Urinary bladder (tissue), 4 donors: Measurements from ENCODE around the gene RIC1. TPM values are rescaled to one million over a fixed set of nuclear protein-coding genes. Genes with fewer than 3 reads are reported as not detected.

Experiments
- DNase-seq: peaks from one replicate; pipeline ENCODE4 v3.0.0-alpha.2; 2015; ENCODE audit errors: extremely low spot score
- H3K27ac ChIP-seq: one replicate; pipeline ENCODE4 v1.5.1; 2013; ENCODE audit warnings: low read depth, mild to moderate bottlenecking, moderate library complexity
- H3K36me3 ChIP-seq: one replicate; pipeline ENCODE4 v1.6.1; 2013; ENCODE audit warnings: mild to moderate bottlenecking, moderate library complexity; ENCODE audit not compliant: insufficient read depth
- H3K4me1 ChIP-seq: one replicate; pipeline ENCODE4 v1.6.1; 2013; ENCODE audit warnings: mild to moderate bottlenecking, moderate library complexity; ENCODE audit not compliant: insufficient read depth
- H3K4me3 ChIP-seq: one replicate; pipeline ENCODE4 v1.5.1; 2013; ENCODE audit warnings: low read depth, low read length
- WGBS: extraction: QIAGEN DNeasy Blood & Tissue Kit; methylation state at CpG from one replicate; pipeline ENCODE4 v1.1.7; 2013; 5-methylcytosine and 5-hydroxymethylcytosine counted together
- polyA plus RNA-seq: library from polyadenylated mRNA; stranded (reverse); fragments of 200-250 nt; gene quantifications from one replicate; pipeline ENCODE4 v1.2.3, GENCODE V29; 2013
- total RNA-seq: library from RNA; depleted of rRNA; stranded (reverse); fragments of >200 nt; gene quantifications from one replicate; pipeline ENCODE4 v1.2.3, GENCODE V29; 2014
- donor health status: healthy with polysubstance abuse.
- donor health status: healthy.

The RIC1 gene
- total and polyA plus RNA-seq, 2 donors: 12.9 to 55.5 TPM

DNA sequence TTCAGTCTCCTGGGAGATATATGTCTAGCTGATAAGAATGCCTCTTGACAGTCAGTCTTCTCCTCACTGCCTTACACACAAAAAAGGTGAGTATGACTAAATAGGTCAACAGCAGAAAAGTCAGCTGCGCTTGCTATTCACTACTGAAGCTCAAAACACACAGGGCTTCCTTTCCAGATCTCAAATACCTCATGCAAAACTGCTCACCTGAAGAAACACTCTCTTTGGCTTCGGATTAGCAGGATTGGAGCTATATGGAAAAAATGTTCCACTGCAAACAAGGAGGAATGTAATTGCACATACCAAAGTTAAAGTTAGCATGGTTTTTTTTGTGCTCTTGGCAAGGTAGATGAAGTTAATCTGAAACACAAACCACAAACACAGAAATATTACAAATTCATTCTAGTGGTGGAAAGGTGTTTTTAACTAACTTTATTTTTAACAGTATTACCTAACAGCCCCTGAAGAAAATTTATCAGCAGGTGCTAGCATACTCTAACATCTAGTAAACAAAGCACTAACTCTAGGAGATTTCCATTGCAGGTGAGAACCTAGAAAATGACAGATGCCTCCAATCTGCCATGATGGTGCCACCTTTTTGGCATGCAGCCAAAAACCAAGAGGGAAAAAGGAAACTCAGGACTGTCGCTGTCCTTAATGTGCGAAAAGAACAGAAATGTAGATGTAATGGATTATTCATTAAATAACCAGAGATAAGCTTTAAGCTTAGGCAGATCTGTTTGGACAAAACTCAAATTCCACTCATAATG is 172.2 kb downstream of the RIC1 start:
- Histone ChIP-seq H3K27ac (no peak overlapping the region), H3K4me3 (no peak overlapping the region), H3K36me3 (peaks cover 2% of the 10 kb centered on the region), H3K4me1 (no peaks in the 10 kb centered on the region)
- no peak for DNase-seq
- WGBS: 85% methylated on average over 4 of the region's 4 CpGs

DNA sequence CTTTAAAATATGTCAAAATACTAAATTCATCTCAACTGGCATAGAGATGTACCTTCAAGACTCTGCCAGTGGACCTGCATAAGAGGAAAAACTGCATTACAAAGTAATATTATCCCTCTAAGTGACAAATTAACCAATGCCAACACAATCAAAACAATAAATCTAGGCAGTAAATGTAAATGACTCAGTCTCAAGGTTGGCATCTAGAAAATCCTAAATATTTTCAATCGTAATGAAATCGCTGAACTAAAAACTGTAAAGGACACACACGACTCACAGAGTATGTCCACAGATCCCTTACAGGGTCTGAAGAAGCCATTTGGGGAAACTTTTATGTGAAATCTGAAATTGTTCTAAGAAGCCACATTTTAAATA is 172.8 kb downstream of the RIC1 start:
- DNase-seq: no peak
- 75% methylated on average over 3 of the region's 3 CpGs for WGBS
- Histone ChIP-seq H3K36me3 (peaks cover 2% of the 10 kb centered on the region), H3K4me3 (no peak overlapping the region), H3K27ac (no peak overlapping the region), H3K4me1 (no peaks in the 10 kb centered on the region)

- Histone ChIP-seq H3K36me3 (peaks cover 6% of the 10 kb centered on the region), H3K4me1 (no peaks in the 10 kb centered on the region), H3K4me3 (no peak overlapping the region), H3K27ac (no peak overlapping the region)
- WGBS: 83% methylated on average over 3 of the region's 3 CpGs
- DNase-seq: no peak
Measured at GRCh38 chr9:5805478-5805877, 176.6 kb downstream of the RIC1 start.

- no peak overlapping the region for H3K27ac ChIP-seq
- peaks cover 5% of the 10 kb centered on the region for H3K36me3 ChIP-seq
- DNase-seq: no peak
- H3K4me1 ChIP-seq: no peaks in the 10 kb centered on the region
- no peak overlapping the region for H3K4me3 ChIP-seq
- WGBS: 92% methylated on average over 1 of the region's 1 CpG
Measured at GRCh38 chr9:5811751-5812150, 182.8 kb downstream of the RIC1 start.

- WGBS: 92% methylated on average over 3 of the region's 3 CpGs
- peaks cover 2% of the 10 kb centered on the region for H3K36me3 ChIP-seq
- no peaks in the 10 kb centered on the region for H3K4me1 ChIP-seq
- H3K27ac ChIP-seq: no peak overlapping the region
- no peak overlapping the region for H3K4me3 ChIP-seq
- DNase-seq: no peak
Measured at GRCh38 chr9:5813824-5814223, 184.9 kb downstream of the RIC1 start.

GRCh38 chr9:5815461-5815860 is 186.6 kb downstream of the RIC1 start:
- WGBS: 75% methylated on average over 1 of the region's 1 CpG
- Histone ChIP-seq H3K36me3 (peaks cover 2% of the 10 kb centered on the region), H3K4me1 (no peaks in the 10 kb centered on the region), H3K27ac (no peak overlapping the region), H3K4me3 (no peak overlapping the region)
- no peak for DNase-seq

DNA sequence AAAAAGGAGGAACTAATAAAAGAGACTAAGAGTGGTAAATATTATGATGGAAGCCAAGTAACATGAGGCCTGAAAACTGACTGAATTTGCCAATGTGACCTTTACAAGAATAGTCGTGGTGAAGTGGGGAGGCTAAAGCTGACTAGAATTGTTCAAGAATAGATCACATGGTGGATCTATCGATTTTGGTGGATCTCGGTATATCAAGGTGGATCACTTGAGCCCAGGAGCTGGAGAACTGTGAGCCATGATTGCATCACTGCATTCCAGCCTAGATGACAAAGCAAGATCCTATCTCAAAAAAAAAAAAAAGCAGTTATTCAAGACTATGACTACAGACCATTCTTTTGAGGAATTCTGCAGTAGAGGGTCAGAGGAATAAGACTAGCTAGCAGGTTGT is 189.0 kb downstream of the RIC1 start:
- DNase-seq: no peak
- Histone ChIP-seq H3K4me3 (no peak overlapping the region), H3K36me3 (peaks cover 4% of the 10 kb centered on the region), H3K27ac (peak overlapping the region; percentile 5), H3K4me1 (no peaks in the 10 kb centered on the region)
- WGBS: 87% methylated on average over 3 of the region's 3 CpGs

DNA sequence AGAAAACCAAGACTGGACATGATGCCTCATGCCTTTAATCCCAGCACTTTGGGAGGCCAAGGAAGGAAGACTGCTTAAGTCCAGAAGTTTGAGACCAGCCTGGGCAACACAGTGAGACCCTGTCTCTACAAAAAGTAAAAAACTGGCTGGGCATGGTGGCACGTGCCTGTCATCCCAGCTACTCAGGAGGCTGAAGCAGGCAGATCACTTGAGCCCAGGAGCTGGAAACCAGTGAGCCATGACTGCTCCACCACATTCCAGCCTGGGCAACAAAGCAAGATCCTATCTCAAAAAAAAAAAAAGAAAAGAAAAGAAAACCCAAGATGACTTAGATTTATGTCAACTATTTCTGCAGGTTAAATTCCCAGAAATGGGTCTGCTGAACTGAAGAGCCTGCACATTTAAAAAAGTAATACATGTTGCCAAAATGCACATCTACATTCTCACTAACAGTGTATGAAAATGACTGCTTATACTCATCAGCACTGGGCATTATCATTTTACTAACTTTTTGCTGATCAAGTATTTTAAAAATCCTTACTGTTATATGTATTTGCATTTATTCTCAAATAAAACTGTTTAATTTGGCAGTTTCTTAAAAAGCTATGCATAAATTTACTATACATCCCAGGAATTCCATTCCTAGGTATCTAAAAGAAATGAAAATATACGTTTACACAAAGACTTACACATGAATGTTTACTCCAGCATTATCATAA is 189.7 kb downstream of the RIC1 start:
- no peaks in the 10 kb centered on the region for H3K4me1 ChIP-seq
- H3K4me3 ChIP-seq: no peak overlapping the region
- 79% methylated on average over 2 of the region's 2 CpGs for WGBS
- no peak for DNase-seq
- H3K36me3 ChIP-seq: peaks cover 4% of the 10 kb centered on the region
- no peak overlapping the region for H3K27ac ChIP-seq

GRCh38 chr9:5819174-5819573 is 190.3 kb downstream of the RIC1 start:
- Histone ChIP-seq H3K36me3 (peaks cover 2% of the 10 kb centered on the region), H3K4me1 (no peaks in the 10 kb centered on the region), H3K4me3 (no peak overlapping the region), H3K27ac (no peak overlapping the region)
- DNase-seq: no peak
- WGBS: 82% methylated on average over 6 of the region's 6 CpGs

GRCh38 chr9:5820425-5820824 is 191.5 kb downstream of the RIC1 start:
- peaks cover 2% of the 10 kb centered on the region for H3K36me3 ChIP-seq
- DNase-seq: no peak
- H3K27ac ChIP-seq: no peak overlapping the region
- WGBS: 86% methylated on average over 1 of the region's 1 CpG
- H3K4me1 ChIP-seq: no peaks in the 10 kb centered on the region
- no peak overlapping the region for H3K4me3 ChIP-seq

DNA sequence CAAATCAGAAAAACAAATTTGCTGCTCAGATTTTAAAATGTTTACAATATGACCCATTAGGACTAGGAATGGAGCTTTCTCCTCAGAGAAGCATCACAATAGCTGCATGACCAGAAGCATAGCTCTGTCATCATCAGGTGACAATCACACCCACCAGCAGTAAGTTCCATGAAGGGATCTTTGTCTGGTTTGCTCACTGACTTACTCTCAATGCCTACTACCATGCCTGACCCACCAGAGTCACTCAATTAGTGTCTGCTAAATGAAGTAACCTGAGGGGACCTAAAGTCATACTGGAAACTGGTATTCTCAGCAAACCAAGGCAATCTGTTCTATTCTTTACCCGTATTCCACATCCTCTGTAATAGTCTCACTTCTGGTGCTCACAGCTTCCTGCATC is 196.3 kb downstream of the RIC1 start:
- Histone ChIP-seq H3K27ac (no peak overlapping the region), H3K4me3 (no peak overlapping the region), H3K36me3 (peaks cover 2% of the 10 kb centered on the region), H3K4me1 (no peaks in the 10 kb centered on the region)
- 86% methylated on average over 1 of the region's 1 CpG for WGBS
- DNase-seq: no peak

Other genes with a start within 250 kb of the RIC1 start
- gene PLGRKT, start 191.2 kb upstream of the RIC1 start, total RNA-seq: 24.1 TPM
- 24.1 TPM for gene PLGRKT, start 191.2 kb upstream of the RIC1 start, polyA plus RNA-seq
- gene CD274, start 178.6 kb upstream of the RIC1 start, total RNA-seq: 2.4 TPM
- 1.2 TPM for gene CD274, start 178.6 kb upstream of the RIC1 start, polyA plus RNA-seq
- 0.95 TPM for gene PDCD1LG2, start 118.6 kb upstream of the RIC1 start, total RNA-seq
- 0.81 TPM for gene PDCD1LG2, start 118.6 kb upstream of the RIC1 start, polyA plus RNA-seq
- 40.0 TPM for gene ERMP1, start 204.0 kb downstream of the RIC1 start, total RNA-seq
- gene ERMP1, start 204.0 kb downstream of the RIC1 start, polyA plus RNA-seq: 12.0 TPM